ENCODE results near the gene MRC2.

DNA sequence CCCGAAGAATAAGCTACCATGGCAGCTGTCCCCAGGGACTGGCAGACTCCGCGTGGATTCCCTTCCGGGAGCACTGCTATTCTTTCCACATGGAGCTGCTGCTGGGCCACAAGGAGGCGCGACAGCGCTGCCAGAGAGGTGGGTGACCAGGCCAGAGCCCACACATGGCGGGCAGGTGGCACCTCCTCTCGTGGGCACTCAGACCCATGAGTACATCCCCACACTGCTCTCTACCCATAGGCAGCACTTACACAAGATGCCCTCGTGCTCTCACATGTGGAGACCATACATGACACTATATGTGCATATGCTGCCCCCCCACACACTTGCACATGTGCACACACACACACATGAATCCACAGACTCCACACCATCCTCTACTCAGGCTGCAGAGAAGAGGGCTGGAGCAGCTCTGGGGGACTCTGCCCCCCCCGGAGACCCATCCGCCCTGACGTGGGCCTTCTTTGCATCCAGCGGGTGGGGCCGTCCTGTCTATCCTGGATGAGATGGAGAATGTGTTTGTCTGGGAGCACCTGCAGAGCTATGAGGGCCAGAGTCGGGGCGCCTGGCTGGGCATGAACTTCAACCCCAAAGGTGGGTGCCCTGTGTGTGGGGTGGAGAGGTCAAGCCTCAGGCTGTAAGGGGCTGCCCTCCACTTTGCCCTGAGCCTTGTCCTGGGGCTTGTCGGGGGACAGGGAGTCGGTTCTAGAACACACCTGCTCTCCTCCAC, 62.9 kb downstream of the MRC2 start:
- TF ChIP-seq EZH2 (optimal IDR thresholded peaks at IDR 0.05; ENCODE audit: low read depth, low read length) = no peak
- TF ChIP-seq, protein P1, sequence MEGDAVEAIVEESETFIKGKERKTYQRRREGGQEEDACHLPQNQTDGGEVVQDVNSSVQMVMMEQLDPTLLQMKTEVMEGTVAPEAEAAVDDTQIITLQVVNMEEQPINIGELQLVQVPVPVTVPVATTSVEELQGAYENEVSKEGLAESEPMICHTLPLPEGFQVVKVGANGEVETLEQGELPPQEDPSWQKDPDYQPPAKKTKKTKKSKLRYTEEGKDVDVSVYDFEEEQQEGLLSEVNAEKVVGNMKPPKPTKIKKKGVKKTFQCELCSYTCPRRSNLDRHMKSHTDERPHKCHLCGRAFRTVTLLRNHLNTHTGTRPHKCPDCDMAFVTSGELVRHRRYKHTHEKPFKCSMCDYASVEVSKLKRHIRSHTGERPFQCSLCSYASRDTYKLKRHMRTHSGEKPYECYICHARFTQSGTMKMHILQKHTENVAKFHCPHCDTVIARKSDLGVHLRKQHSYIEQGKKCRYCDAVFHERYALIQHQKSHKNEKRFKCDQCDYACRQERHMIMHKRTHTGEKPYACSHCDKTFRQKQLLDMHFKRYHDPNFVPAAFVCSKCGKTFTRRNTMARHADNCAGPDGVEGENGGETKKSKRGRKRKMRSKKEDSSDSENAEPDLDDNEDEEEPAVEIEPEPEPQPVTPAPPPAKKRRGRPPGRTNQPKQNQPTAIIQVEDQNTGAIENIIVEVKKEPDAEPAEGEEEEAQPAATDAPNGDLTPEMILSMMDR (IDR thresholded peaks at IDR 0.05; ENCODE audit: low read length) = no peak

Data from MM.1S (cell line).